ENCODE results near the gene POFUT2.

POFUT2 gene

DNA sequence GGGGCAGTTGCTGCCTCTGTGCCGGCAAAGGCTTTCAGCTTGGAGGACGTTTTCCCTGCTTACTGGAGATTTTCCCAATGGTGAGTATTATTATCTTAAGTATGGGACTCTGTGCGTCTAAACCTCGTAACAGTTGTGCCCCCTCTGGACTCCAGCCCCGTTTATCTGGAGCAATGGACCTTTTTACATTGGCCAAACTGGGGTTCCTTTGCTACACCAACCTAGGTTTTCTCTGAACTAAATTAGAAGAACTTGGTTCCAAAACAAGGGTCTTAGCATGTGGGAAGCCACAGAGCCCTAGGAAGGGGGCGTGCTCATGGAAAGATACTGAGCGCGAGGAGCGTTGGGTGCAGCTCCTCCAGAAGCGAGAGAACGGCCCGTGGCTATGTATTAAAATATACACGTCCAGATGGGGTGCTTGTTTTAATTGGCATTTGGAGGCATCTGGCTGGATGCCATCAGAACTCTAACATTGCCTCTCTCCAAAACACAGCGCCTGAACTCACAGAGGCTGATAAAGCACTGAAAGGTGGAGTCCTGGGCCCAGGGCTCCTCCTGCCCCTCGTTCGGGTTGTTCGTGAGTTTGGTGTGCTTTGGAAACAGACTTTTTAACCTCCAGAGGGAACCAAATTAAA lies 28.4 kb downstream of the POFUT2 start:
- no peak overlapping the region for H3K14ac ChIP-seq (ENCODE audit: low read length)
- H3K18ac ChIP-seq (ENCODE audit: low read length): no peak overlapping the region
- H3K4me2 ChIP-seq (ENCODE audit: low read length): no peak overlapping the region
- H2AK5ac ChIP-seq (ENCODE audit: low read length): no peak overlapping the region
- no peak overlapping the region for H3K23ac ChIP-seq (ENCODE audit: low read length)
- H2BK5ac ChIP-seq (ENCODE audit: low read depth, low read length, poor library complexity): no peak overlapping the region
- no peak overlapping the region for H4K91ac ChIP-seq (ENCODE audit: low read depth, low read length)
- no peak overlapping the region for H4K8ac ChIP-seq (ENCODE audit: low read depth, low read length)
- no CpG with 5 or more reads among the region's 17 CpGs for WGBS (ENCODE audit: extremely low coverage, insufficient coverage, insufficient read length)
- H3K27me3 ChIP-seq (ENCODE audit: insufficient read depth, low read length): no peaks in the 10 kb centered on the region
- H3K79me2 ChIP-seq (ENCODE audit: control insufficient read depth, insufficient read depth, low read length, poor library complexity): no peaks in the 10 kb centered on the region
- no peak overlapping the region for H3K27ac ChIP-seq (ENCODE audit: low read depth, low read length)
- peaks cover 12 to 20% of the 10 kb centered on the region in 2 experiments for H3K36me3 ChIP-seq (ENCODE audit: control insufficient read depth in 1 of 2, insufficient read depth in 2 of 2, low read length in 2 of 2)
- peaks cover 3% of the 10 kb centered on the region for H3K9me3 ChIP-seq (ENCODE audit: insufficient read depth, low read depth, low read length)
- no peak overlapping the region for H3K4ac ChIP-seq (ENCODE audit: low read depth, low read length)
- H2BK120ac ChIP-seq (ENCODE audit: insufficient read depth, low read length, poor library complexity): no peak overlapping the region
- no peak overlapping the region for H2AFZ ChIP-seq (ENCODE audit: insufficient read depth, low read length, poor library complexity)
- no peak overlapping the region for H3K4me3 ChIP-seq (ENCODE audit: low read depth, low read length)
- H3K9ac ChIP-seq (ENCODE audit: low read length): no peak overlapping the region
- no peaks in the 10 kb centered on the region for H3K4me1 ChIP-seq (ENCODE audit: control insufficient read depth in 1 of 2, insufficient read depth in 2 of 2, low read length in 2 of 2)
- H2BK12ac ChIP-seq (ENCODE audit: low read length): no peak overlapping the region
- no peak overlapping the region for H4K12ac ChIP-seq (ENCODE audit: low read depth, low read length)
- DNase-seq: no peak
- H3K79me1 ChIP-seq (ENCODE audit: low read length): no peaks in the 10 kb centered on the region

- no peak overlapping the region for H4K91ac ChIP-seq (ENCODE audit: low read depth, low read length)
- H2BK5ac ChIP-seq (ENCODE audit: low read depth, low read length, poor library complexity): no peak overlapping the region
- no peak overlapping the region for H3K4ac ChIP-seq (ENCODE audit: low read depth, low read length)
- no peak overlapping the region for H3K27ac ChIP-seq (ENCODE audit: low read depth, low read length)
- H3K36me3 ChIP-seq (ENCODE audit: control insufficient read depth in 1 of 2, insufficient read depth in 2 of 2, low read length in 2 of 2): peaks cover 5 to 12% of the 10 kb centered on the region in 2 experiments
- peaks cover 3% of the 10 kb centered on the region for H3K9me3 ChIP-seq (ENCODE audit: insufficient read depth, low read depth, low read length)
- no peaks in the 10 kb centered on the region for H3K79me2 ChIP-seq (ENCODE audit: control insufficient read depth, insufficient read depth, low read length, poor library complexity)
- H4K8ac ChIP-seq (ENCODE audit: low read depth, low read length): no peak overlapping the region
- H2AFZ ChIP-seq (ENCODE audit: insufficient read depth, low read length, poor library complexity): no peak overlapping the region
- H3K27me3 ChIP-seq (ENCODE audit: insufficient read depth, low read length): no peaks in the 10 kb centered on the region
- H3K4me1 ChIP-seq (ENCODE audit: control insufficient read depth in 1 of 2, insufficient read depth in 2 of 2, low read length in 2 of 2): peaks cover 2 to 3% of the 10 kb centered on the region in 2 experiments
- H3K9ac ChIP-seq (ENCODE audit: low read length): no peak overlapping the region
- WGBS (ENCODE audit: extremely low coverage, insufficient coverage, insufficient read length): no CpG with 5 or more reads among the region's 19 CpGs
- no peak overlapping the region for H2AK5ac ChIP-seq (ENCODE audit: low read length)
- DNase-seq: no peak
- H2BK12ac ChIP-seq (ENCODE audit: low read length): no peak overlapping the region
- H3K18ac ChIP-seq (ENCODE audit: low read length): no peak overlapping the region
- H3K79me1 ChIP-seq (ENCODE audit: low read length): no peaks in the 10 kb centered on the region
- no peak overlapping the region for H3K4me2 ChIP-seq (ENCODE audit: low read length)
- H4K12ac ChIP-seq (ENCODE audit: low read depth, low read length): no peak overlapping the region
- H3K23ac ChIP-seq (ENCODE audit: low read length): no peak overlapping the region
- no peak overlapping the region for H3K14ac ChIP-seq (ENCODE audit: low read length)
- H2BK120ac ChIP-seq (ENCODE audit: insufficient read depth, low read length, poor library complexity): no peak overlapping the region
- H3K4me3 ChIP-seq (ENCODE audit: low read depth, low read length): no peak overlapping the region
Measured at GRCh38 chr21:45258466-45258865, 29.2 kb downstream of the POFUT2 start.

GRCh38 chr21:45257673-45258341 lies 29.9 kb downstream of the POFUT2 start:
- no peak overlapping the region for H4K8ac ChIP-seq (ENCODE audit: low read depth, low read length)
- H3K9me3 ChIP-seq (ENCODE audit: insufficient read depth, low read depth, low read length): no peaks in the 10 kb centered on the region

DNA sequence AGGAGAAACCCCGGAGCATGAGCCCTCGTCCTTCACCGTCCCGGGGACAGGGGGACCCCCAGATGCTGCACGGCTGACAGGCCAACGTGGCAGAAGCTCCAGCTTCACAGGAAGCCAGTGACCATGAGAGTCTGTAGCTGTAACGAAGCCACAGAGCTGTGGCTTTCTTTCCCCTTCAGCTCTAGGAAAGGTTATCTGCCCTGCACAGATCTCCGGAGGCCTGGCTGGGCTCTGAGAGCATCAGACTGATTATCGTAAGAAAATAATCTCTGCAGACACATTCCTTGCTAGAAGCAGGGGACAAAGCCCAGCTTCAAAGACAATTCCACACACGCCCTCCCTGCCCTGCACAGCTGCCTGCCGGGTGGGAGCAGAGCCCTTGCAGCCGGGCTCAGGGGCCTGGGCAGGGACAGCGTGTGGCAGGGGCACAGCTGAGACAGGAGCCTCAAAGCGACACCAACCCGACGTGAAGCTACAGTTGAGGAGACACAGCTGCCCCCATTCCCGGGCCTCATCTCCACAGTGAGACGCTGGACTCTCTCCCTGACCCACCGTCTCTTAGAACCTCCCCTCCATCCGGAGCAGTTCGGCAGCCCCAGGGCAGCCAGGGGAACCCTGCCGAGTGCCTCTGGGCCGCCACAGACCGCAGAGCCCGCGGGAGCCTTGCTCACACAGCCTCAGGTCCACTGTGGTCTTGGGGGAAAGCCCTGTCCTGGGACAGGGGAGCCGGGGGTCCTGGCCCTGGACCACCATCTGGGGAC lies 30.6 kb downstream of the POFUT2 start:
- no peak overlapping the region for H3K23ac ChIP-seq (ENCODE audit: low read length)
- H3K14ac ChIP-seq (ENCODE audit: low read length): no peak overlapping the region
- H3K27ac ChIP-seq (ENCODE audit: low read depth, low read length): no peak overlapping the region
- no peak for DNase-seq
- H3K4me2 ChIP-seq (ENCODE audit: low read length): no peak overlapping the region
- no peak overlapping the region for H4K8ac ChIP-seq (ENCODE audit: low read depth, low read length)
- peaks cover 0 to 4% of the 10 kb centered on the region in 2 experiments for H3K36me3 ChIP-seq (ENCODE audit: control insufficient read depth in 1 of 2, insufficient read depth in 2 of 2, low read length in 2 of 2)
- no peak overlapping the region for H3K9ac ChIP-seq (ENCODE audit: low read length)
- H3K27me3 ChIP-seq (ENCODE audit: insufficient read depth, low read length): no peaks in the 10 kb centered on the region
- H3K18ac ChIP-seq (ENCODE audit: low read length): no peak overlapping the region
- H2BK120ac ChIP-seq (ENCODE audit: insufficient read depth, low read length, poor library complexity): no peak overlapping the region
- H3K4me1 ChIP-seq (ENCODE audit: control insufficient read depth in 1 of 2, insufficient read depth in 2 of 2, low read length in 2 of 2): peaks cover 5 to 6% of the 10 kb centered on the region in 2 experiments
- no peak overlapping the region for H2BK12ac ChIP-seq (ENCODE audit: low read length)
- no peaks in the 10 kb centered on the region for H3K79me1 ChIP-seq (ENCODE audit: low read length)
- no peak overlapping the region for H3K4me3 ChIP-seq (ENCODE audit: low read depth, low read length)
- H3K79me2 ChIP-seq (ENCODE audit: control insufficient read depth, insufficient read depth, low read length, poor library complexity): no peaks in the 10 kb centered on the region
- no peak overlapping the region for H2AK5ac ChIP-seq (ENCODE audit: low read length)
- H2AFZ ChIP-seq (ENCODE audit: insufficient read depth, low read length, poor library complexity): no peak overlapping the region
- no CpG with 5 or more reads among the region's 27 CpGs for WGBS (ENCODE audit: extremely low coverage, insufficient coverage, insufficient read length)
- no peak overlapping the region for H2BK5ac ChIP-seq (ENCODE audit: low read depth, low read length, poor library complexity)
- no peak overlapping the region for H3K4ac ChIP-seq (ENCODE audit: low read depth, low read length)
- H4K91ac ChIP-seq (ENCODE audit: low read depth, low read length): no peak overlapping the region
- H4K12ac ChIP-seq (ENCODE audit: low read depth, low read length): no peak overlapping the region
- no peaks in the 10 kb centered on the region for H3K9me3 ChIP-seq (ENCODE audit: insufficient read depth, low read depth, low read length)

More at GRCh38 chr21:45257673-45258341, 29.9 kb downstream of the POFUT2 start:
- H4K91ac ChIP-seq (ENCODE audit: low read depth, low read length): no peak overlapping the region
- no peak overlapping the region for H2BK5ac ChIP-seq (ENCODE audit: low read depth, low read length, poor library complexity)
- no peak overlapping the region for H4K12ac ChIP-seq (ENCODE audit: low read depth, low read length)
- H3K9ac ChIP-seq (ENCODE audit: low read length): no peak overlapping the region
- no peak for DNase-seq
- H3K4ac ChIP-seq (ENCODE audit: low read depth, low read length): no peak overlapping the region
- H2AFZ ChIP-seq (ENCODE audit: insufficient read depth, low read length, poor library complexity): no peak overlapping the region
- H3K27ac ChIP-seq (ENCODE audit: low read depth, low read length): no peak overlapping the region
- no peak overlapping the region for H3K18ac ChIP-seq (ENCODE audit: low read length)
- no peak overlapping the region for H3K4me2 ChIP-seq (ENCODE audit: low read length)
- H2BK12ac ChIP-seq (ENCODE audit: low read length): no peak overlapping the region
- no peak overlapping the region for H3K4me3 ChIP-seq (ENCODE audit: low read depth, low read length)
- H2BK120ac ChIP-seq (ENCODE audit: insufficient read depth, low read length, poor library complexity): no peak overlapping the region
- H3K27me3 ChIP-seq (ENCODE audit: insufficient read depth, low read length): no peaks in the 10 kb centered on the region
- WGBS (ENCODE audit: extremely low coverage, insufficient coverage, insufficient read length): no CpG with 5 or more reads among the region's 40 CpGs
- no peaks in the 10 kb centered on the region for H3K79me1 ChIP-seq (ENCODE audit: low read length)
- H3K79me2 ChIP-seq (ENCODE audit: control insufficient read depth, insufficient read depth, low read length, poor library complexity): no peaks in the 10 kb centered on the region
- peaks cover 5 to 6% of the 10 kb centered on the region in 2 experiments for H3K4me1 ChIP-seq (ENCODE audit: control insufficient read depth in 1 of 2, insufficient read depth in 2 of 2, low read length in 2 of 2)
- H2AK5ac ChIP-seq (ENCODE audit: low read length): no peak overlapping the region
- H3K23ac ChIP-seq (ENCODE audit: low read length): no peak overlapping the region
- H3K14ac ChIP-seq (ENCODE audit: low read length): no peak overlapping the region
- H3K36me3 ChIP-seq (ENCODE audit: control insufficient read depth in 1 of 2, insufficient read depth in 2 of 2, low read length in 2 of 2): peaks cover 0 to 7% of the 10 kb centered on the region in 2 experiments

Data from trophoblast cell (in vitro differentiated cells and primary cell).